Right ventricle myocardium inferior (tissue), 1 donor: ENCODE results near the gene CYP8B1. TPM values are rescaled to one million over a fixed set of nuclear protein-coding genes. Genes with fewer than 3 reads are reported as not detected.
A peak's percentile ranks its signal among the peaks of the same experiment; 100 is the strongest.

Experiments
- ATAC-seq: fragments of 200-7000 bp; cut with Tn5 transposase; one replicate; pipeline ENCODE4 v1.9.1; 2020; ENCODE audit warnings: mild to moderate bottlenecking, moderate library complexity
- DNase-seq: peaks from one replicate; pipeline ENCODE4 v3.0.0; 2021; ENCODE audit errors: missing footprints
- intact Hi-C: fragments of 100-400 bp; cut with DNase I; formaldehyde crosslinking; loops from one replicate; pipeline ENCODE4 v1.11.0; 2022
- total RNA-seq: library from RNA; stranded (reverse); fragmentation: NEBNext Ultra II Directional; extraction: Animal tissue kit (Norgen Biotek cat#: 25700); gene quantifications from one replicate; pipeline ENCODE4 v1.2.1, GENCODE V29; 2021
- donor health status: DM: no; HTN: yes; CAD: no; lungs with severe emphysema.

The CYP8B1 gene
- total RNA-seq, 1 donor from 2014 or later: not detected

GRCh38 chr3:42836150-42837123 is 39.2 kb downstream of the CYP8B1 start:
- DNase-seq (no peak), ATAC-seq (no peak)
- intact Hi-C loops: no loop called here

GRCh38 chr3:42831321-42831713 is 44.4 kb downstream of the CYP8B1 start:
- DNase-seq (peak; percentile 81), ATAC-seq (no peak)
- intact Hi-C loops: loop anchor here (1.0 kb wide), 1 partner anchor 50 kb away; no protein-coding TSS in a partner anchor

GRCh38 chr3:42830437-42831320 is 45.0 kb downstream of the CYP8B1 start:
- ATAC-seq (no peak), DNase-seq (no peak)
- intact Hi-C loops: loop anchor here (1.0 kb wide), 1 partner anchor 51 kb away; no protein-coding TSS in a partner anchor

- no peak for DNase-seq
- intact Hi-C loops: no loop called here
- ATAC-seq: no peak
Observed at GRCh38 chr3:42829628-42830436, 45.8 kb downstream of the CYP8B1 start.

- intact Hi-C loops: no loop called here
Observed at GRCh38 chr3:42829083-42829627, 46.5 kb downstream of the CYP8B1 start.

GRCh38 chr3:42827654-42828053 is 48.0 kb downstream of the CYP8B1 start:
- intact Hi-C loops: no loop called here
- ATAC-seq (no peak), DNase-seq (no peak)

More at GRCh38 chr3:42829083-42829627, 46.5 kb downstream of the CYP8B1 start:
- no peak for ATAC-seq
- no peak for DNase-seq

GRCh38 chr3:42827023-42827422 is 48.7 kb downstream of the CYP8B1 start:
- DNase-seq (no peak), ATAC-seq (no peak)
- intact Hi-C loops: no loop called here

GRCh38 chr3:42826141-42826540 is 49.5 kb downstream of the CYP8B1 start:
- ATAC-seq (no peak), DNase-seq (no peak)
- intact Hi-C loops: no loop called here

GRCh38 chr3:42823351-42823750 is 52.3 kb downstream of the CYP8B1 start:
- no peak for DNase-seq
- ATAC-seq: no peak
- intact Hi-C loops: no loop called here

- intact Hi-C loops: no loop called here
- ATAC-seq (no peak), DNase-seq (no peak)
Observed at GRCh38 chr3:42822828-42823227, 52.9 kb downstream of the CYP8B1 start.

Other genes starting within 250 kb of the CYP8B1 start
- gene ZBTB47, start 222.2 kb downstream of the CYP8B1 start, total RNA-seq: 80.2 TPM
- not detected for gene KLHL40, start 190.3 kb downstream of the CYP8B1 start, total RNA-seq
- gene HHATL, start 173.1 kb downstream of the CYP8B1 start, total RNA-seq: 440 TPM
- 0.41 TPM for gene CCDC13, start 102.6 kb downstream of the CYP8B1 start, total RNA-seq
- gene HIGD1A, start 71.4 kb downstream of the CYP8B1 start, total RNA-seq: 335 TPM
- 0.89 TPM for gene ACKR2, start 66.4 kb downstream of the CYP8B1 start, total RNA-seq
- 4.1 TPM for gene ZNF662, start 30.3 kb upstream of the CYP8B1 start, total RNA-seq
- gene GASK1A, start 103.4 kb upstream of the CYP8B1 start, total RNA-seq: 0.92 TPM
- 23.0 TPM for gene POMGNT2, start 230.2 kb upstream of the CYP8B1 start, total RNA-seq